Ovary (tissue), 9 donors: ENCODE measurements around the gene SERINC4. TPM values are rescaled to one million over a fixed set of nuclear protein-coding genes. Genes with fewer than 3 reads are reported as not detected.

Experiments used
- DNase-seq, 5 donors: peaks; one replicate each; pipeline ENCODE4 v3.0.0-alpha.2; 2019 to 2020
- H3K27ac ChIP-seq, 2 donors: fragments of 200-600 bp; one replicate each; pipeline versions ENCODE4 v1.5.1 to v1.8.0; 2019 to 2022
- H3K27me3 ChIP-seq: fragments of 200-600 bp; one replicate; pipeline ENCODE4 v1.8.0; 2022
- H3K36me3 ChIP-seq: fragments of 200-600 bp; sonication (generic); one replicate; pipeline ENCODE4 v1.5.1; 2019
- H3K4me1 ChIP-seq: one replicate; pipeline ENCODE4 v1.8.1; 2013; ENCODE audit warnings: mild to moderate bottlenecking, moderate library complexity; ENCODE audit not compliant: insufficient read depth
- H3K4me3 ChIP-seq: fragments of 200-600 bp; sonication (generic); one replicate; pipeline ENCODE4 v1.5.1; 2017
- H3K9me3 ChIP-seq, 2 donors: fragments of 200-600 bp in 1 of 2; sonication (generic) in 1 of 2; one replicate each; pipeline versions ENCODE4 v1.5.1 to v1.8.1; 2013 to 2019; ENCODE audit warnings: mild to moderate bottlenecking in 1 of 2, moderate library complexity in 1 of 2
- CTCF ChIP-seq, 3 donors: fragments of 450-650 bp in 2 of 3; fragments of 200-600 bp in 1 of 3; IDR thresholded peaks; one replicate each; pipeline versions ENCODE4 v1.5.1 to v1.8.0; 2016 to 2022; ENCODE audit warnings: antibody characterized with exemption in 3 of 3, mild to moderate bottlenecking in 1 of 3
- EP300 ChIP-seq: sonication (generic); formaldehyde crosslinking; IDR thresholded peaks from one replicate; pipeline ENCODE4 v1.6.1; 2017; ENCODE audit warnings: antibody characterized with exemption
- POLR2A ChIP-seq: fragments of 450-650 bp; IDR thresholded peaks from one replicate; pipeline ENCODE4 v1.6.1; 2017; ENCODE audit warnings: antibody characterized with exemption, mild to moderate bottlenecking, moderate library complexity
- WGBS, 3 donors: extraction: QIAGEN DNeasy Blood & Tissue Kit in 1 of 3; methylation state at CpG; one replicate each; pipeline versions ENCODE4 v1.1.5 to v1.1.7; 2013 to 2017; 5-methylcytosine and 5-hydroxymethylcytosine counted together
- intact Hi-C, 4 donors: fragments of 100-400 bp; cut with DNase I; formaldehyde crosslinking; loops; one replicate each; pipeline versions ENCODE4 v1.11.0 to v1.15.1; 2022 to 2023
- polyA plus RNA-seq, 2 donors: library from polyadenylated mRNA; stranded (reverse); fragments of 200-250 nt in 1 of 2; fragments of 350-450 nt in 1 of 2; fragmentation: Illumina TruSeq in 1 of 2; extraction: RNeasy Lipid Tissue Mini Kit (QIAGEN cat#74804) in 1 of 2; gene quantifications; one replicate each; pipeline ENCODE4 v1.2.3, GENCODE V29; 2013 to 2014
- total RNA-seq, 7 donors: library from RNA; depleted of rRNA in 2 of 7; stranded (reverse); fragments of >200 nt in 2 of 7; fragmentation: NEBNext Ultra II Directional in 3 of 7; extraction: Animal tissue kit (Norgen Biotek cat#: 25700) in 3 of 7; gene quantifications; one replicate each; pipeline versions ENCODE4 v1.1.0 to v1.2.4, GENCODE V29; 2016 to 2023
- donor health status: DM: no; HTN: no; CAD: no; lungs with moderate emphysema.
- donor health status: DM: no; HTN: no; CAD: no.
- donor health status: Bipolar disorder and iron deficiency.
- donor health status: DM: yes; HTN: yes; CAD: no.
- donor health status: DM: no; HTN: no; CAD: no.
- donor health status: DM: yes; HTN: yes; CAD: no.

SERINC4 gene
- total and polyA plus RNA-seq, 9 donors, result 0.07 to 0.39 (median 0.20) TPM; not detected in 3

- H3K4me1 ChIP-seq, result peaks cover 16% of the 10 kb centered on the region
- H3K27me3 ChIP-seq, result no peaks in the 10 kb centered on the region
- H3K36me3 ChIP-seq, result no peaks in the 10 kb centered on the region
- no peak for DNase-seq
- intact Hi-C loops, result no loop called here
- 82 to 89% (median 87%) methylated on average over 3 of the region's 3 CpGs for WGBS, 3 donors
- no peak overlapping the region for H3K4me3 ChIP-seq
- no peak overlapping the region for H3K27ac ChIP-seq
- no peak for TF ChIP-seq POLR2A
- TF ChIP-seq EP300, result no peak
- no peak for TF ChIP-seq CTCF (IDR thresholded peaks at IDR 0.05)
- H3K9me3 ChIP-seq, result no peaks in the 10 kb centered on the region
Measured at GRCh38 chr15:43796566-43796965, 3.5 kb downstream of the SERINC4 start.

- H3K36me3 ChIP-seq, result no peaks in the 10 kb centered on the region
- H3K27ac ChIP-seq, result no peak overlapping the region
- no peaks in the 10 kb centered on the region for H3K27me3 ChIP-seq
- intact Hi-C loops, result no loop called here
- no peak for DNase-seq
- H3K4me1 ChIP-seq, result peaks cover 16% of the 10 kb centered on the region
- no peak overlapping the region for H3K4me3 ChIP-seq
- no peaks in the 10 kb centered on the region for H3K9me3 ChIP-seq
- TF ChIP-seq CTCF (IDR thresholded peaks at IDR 0.05), result no peak
- TF ChIP-seq EP300, result no peak
- TF ChIP-seq POLR2A, result no peak
Measured at GRCh38 chr15:43795997-43796396, 4.0 kb downstream of the SERINC4 start.

- Histone ChIP-seq H3K27ac (no peak overlapping the region), H3K27me3 (no peaks in the 10 kb centered on the region), H3K36me3 (no peaks in the 10 kb centered on the region), H3K4me1 (peaks cover 16% of the 10 kb centered on the region), H3K4me3 (no peak overlapping the region), H3K9me3 (no peaks in the 10 kb centered on the region)
- WGBS, 3 donors, result 89 to 92% (median 89%) methylated on average over 2 of the region's 2 CpGs
- intact Hi-C loops, result no loop called here
- no peak for DNase-seq
- TF ChIP-seq POLR2A (no peak), EP300 (no peak), CTCF (IDR thresholded peaks at IDR 0.05) (no peak)
Measured at GRCh38 chr15:43795197-43795596, 4.8 kb downstream of the SERINC4 start.

DNA sequence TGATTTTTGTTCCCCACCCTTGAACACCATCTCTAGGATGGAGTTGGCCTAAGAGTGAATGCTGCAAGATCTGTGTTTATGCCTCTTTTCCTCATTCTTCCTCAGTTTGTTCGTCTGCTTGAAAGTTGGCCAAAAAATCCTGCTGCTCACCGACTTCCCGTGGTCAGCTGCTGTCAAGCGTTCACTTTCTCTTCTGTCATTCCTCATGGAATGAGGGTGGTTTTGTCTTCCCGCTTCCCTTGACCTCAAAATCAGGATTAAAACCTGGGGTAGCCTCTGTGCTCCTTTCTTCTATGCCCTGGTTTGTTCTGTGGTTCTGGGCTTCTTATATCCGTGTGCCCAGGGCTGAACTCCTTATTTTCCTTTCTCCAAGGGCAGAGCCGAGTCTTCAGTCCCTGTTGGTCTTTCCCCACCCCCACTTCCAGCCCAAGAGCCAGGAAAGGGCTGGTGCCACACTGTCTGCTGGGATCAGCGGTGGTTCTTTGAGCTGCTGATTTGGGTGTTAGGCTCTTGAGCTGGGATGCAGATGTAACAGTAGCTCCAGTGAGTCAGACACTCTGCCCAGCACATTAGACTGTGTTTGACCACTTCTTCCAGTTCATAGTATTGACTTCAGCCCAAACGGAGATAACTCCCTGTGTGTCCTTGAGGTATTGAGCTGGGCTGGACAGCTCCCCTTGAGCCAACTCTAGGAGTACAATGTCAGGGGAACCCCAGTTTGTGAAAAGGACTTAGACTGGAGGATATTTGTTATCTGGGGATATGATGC lies 5.6 kb downstream of the SERINC4 start:
- no peak overlapping the region for H3K27ac ChIP-seq
- DNase-seq, result no peak
- H3K27me3 ChIP-seq, result no peaks in the 10 kb centered on the region
- intact Hi-C loops, result no loop called here
- H3K36me3 ChIP-seq, result no peaks in the 10 kb centered on the region
- H3K9me3 ChIP-seq, result no peaks in the 10 kb centered on the region
- TF ChIP-seq EP300, result no peak
- no peak for TF ChIP-seq CTCF (IDR thresholded peaks at IDR 0.05)
- TF ChIP-seq POLR2A, result no peak
- no peak overlapping the region for H3K4me3 ChIP-seq
- peaks cover 10% of the 10 kb centered on the region for H3K4me1 ChIP-seq
- 73 to 86% (median 81%) methylated on average over 9 of the region's 9 CpGs for WGBS, 3 donors
